K562 (cell line): ENCODE data around the gene CNTROB. TPM values are rescaled to one million over a fixed set of nuclear protein-coding genes. Genes with fewer than 3 reads are reported as not detected.

Source experiments
- ARHGAP35 ChIP-seq: fragments of 450-650 bp; IDR thresholded peaks from 2 replicates; pipeline ENCODE4 v1.6.1; 2018; ENCODE audit not compliant: partially characterized antibody
- EHMT2 ChIP-seq: fragments of 450-650 bp; IDR thresholded peaks from 2 replicates; pipeline ENCODE4 v1.6.1; 2018; ENCODE audit warnings: antibody characterized with exemption
- PHTF2 ChIP-seq: fragments of 250-450 bp; sonication (Bioruptor Pico); IDR thresholded peaks from 2 replicates; pipeline ENCODE4 v1.5.0; 2021; ENCODE audit warnings: mild to moderate bottlenecking
- ZFP30 ChIP-seq: fragments of 250-450 bp; sonication (Bioruptor Pico); IDR thresholded peaks from 2 replicates; pipeline ENCODE4 v1.8.0; 2022; ENCODE audit warnings: moderate library complexity, mild to moderate bottlenecking, inconsistent platforms, borderline replicate concordance
- polyA plus RNA-seq, 8 experiments: library from polyadenylated mRNA; depleted of rRNA in 4 of 8; stranded (reverse) in 5 of 8; unstranded in 3 of 8; fragments of >200 nt; fragmentation: Nextera tagmentation in 2 of 8; fragmentation: Illumina TruSeq in 1 of 8; extraction: Ambion mirVana in 2 of 8; extraction: Trizol in 1 of 8; gene quantifications; 2 replicates each; pipeline versions ENCODE4 v1.2.1 to v1.2.3, GENCODE V29; 2011 to 2014; ENCODE audit warnings: inconsistent platforms in 1 of 8, missing spikeins in 1 of 8
- total RNA-seq, 7 experiments: library from RNA; depleted of rRNA in 6 of 7; stranded (reverse); fragments of >200 nt in 6 of 7; fragmentation: Illumina TruSeq in 2 of 7; extraction: Trizol in 2 of 7; gene quantifications; 2 replicates each; pipeline versions ENCODE4 v1.2.1 to v1.2.3, GENCODE V29; 2011 to 2021; ENCODE audit warnings: low replicate concordance in 1 of 7
- TF ChIP-seq, protein P1 (sequence below), 3 experiments: IDR thresholded peaks in 2 of 3; conservative IDR thresholded peaks in 1 of 3; 2 replicates each; pipeline ENCODE4 v1.5.1; 2011 to 2012; ENCODE audit warnings: low read length in 3 of 3, mild to moderate bottlenecking in 3 of 3, control low read depth in 2 of 3, improper control_type of control experiment in 1 of 3, inconsistent platforms in 1 of 3, low read depth in 1 of 3, mixed read lengths in 1 of 3, moderate library complexity in 1 of 3; ENCODE audit not compliant: insufficient read depth in 2 of 3
- TF ChIP-seq, protein P2 (sequence below): sonication (generic); formaldehyde crosslinking; IDR thresholded peaks from 2 replicates; pipeline ENCODE4 v1.8.1; 2023; ENCODE audit warnings: mild to moderate bottlenecking, missing genetic modification reagents
- TF ChIP-seq, protein P3 (sequence below): sonication (generic); formaldehyde crosslinking; IDR thresholded peaks from 2 replicates; pipeline ENCODE4 v1.9.0; 2022; ENCODE audit warnings: mild to moderate bottlenecking, missing genetic modification reagents
- TF ChIP-seq, protein P4 (sequence below), 2 experiments: fragments of 450-650 bp; formaldehyde crosslinking in 1 of 2; IDR thresholded peaks; 2 replicates each; pipeline versions ENCODE4 v1.4.0 to v1.6.1; 2014 to 2020; ENCODE audit warnings: mild to moderate bottlenecking in 2 of 2, borderline replicate concordance in 1 of 2, low read depth in 1 of 2

Gene CNTROB
- total and polyA plus RNA-seq, 9 of the 15 experiments (the other 6 are each of a cell fraction or from before 2014, with no cell fraction given) = 1.9 to 33.3 (median 23.0) TPM

GRCh38 chr17:7897773-7898172 lies 34.2 kb upstream of the CNTROB start (continued):
- TF ChIP-seq, protein P1, sequence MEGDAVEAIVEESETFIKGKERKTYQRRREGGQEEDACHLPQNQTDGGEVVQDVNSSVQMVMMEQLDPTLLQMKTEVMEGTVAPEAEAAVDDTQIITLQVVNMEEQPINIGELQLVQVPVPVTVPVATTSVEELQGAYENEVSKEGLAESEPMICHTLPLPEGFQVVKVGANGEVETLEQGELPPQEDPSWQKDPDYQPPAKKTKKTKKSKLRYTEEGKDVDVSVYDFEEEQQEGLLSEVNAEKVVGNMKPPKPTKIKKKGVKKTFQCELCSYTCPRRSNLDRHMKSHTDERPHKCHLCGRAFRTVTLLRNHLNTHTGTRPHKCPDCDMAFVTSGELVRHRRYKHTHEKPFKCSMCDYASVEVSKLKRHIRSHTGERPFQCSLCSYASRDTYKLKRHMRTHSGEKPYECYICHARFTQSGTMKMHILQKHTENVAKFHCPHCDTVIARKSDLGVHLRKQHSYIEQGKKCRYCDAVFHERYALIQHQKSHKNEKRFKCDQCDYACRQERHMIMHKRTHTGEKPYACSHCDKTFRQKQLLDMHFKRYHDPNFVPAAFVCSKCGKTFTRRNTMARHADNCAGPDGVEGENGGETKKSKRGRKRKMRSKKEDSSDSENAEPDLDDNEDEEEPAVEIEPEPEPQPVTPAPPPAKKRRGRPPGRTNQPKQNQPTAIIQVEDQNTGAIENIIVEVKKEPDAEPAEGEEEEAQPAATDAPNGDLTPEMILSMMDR (IDR thresholded peaks at IDR 0.05 in 2 of 3, conservative IDR thresholded peaks at IDR 0.05 in 1 of 3; ENCODE audit: insufficient read depth in 2 of 3, low read depth in 1 of 3, low read length in 3 of 3) = peak; percentile 53 to 73 (median 54); a peak in 5 of 6 replicates
- TF ChIP-seq, protein P2, sequence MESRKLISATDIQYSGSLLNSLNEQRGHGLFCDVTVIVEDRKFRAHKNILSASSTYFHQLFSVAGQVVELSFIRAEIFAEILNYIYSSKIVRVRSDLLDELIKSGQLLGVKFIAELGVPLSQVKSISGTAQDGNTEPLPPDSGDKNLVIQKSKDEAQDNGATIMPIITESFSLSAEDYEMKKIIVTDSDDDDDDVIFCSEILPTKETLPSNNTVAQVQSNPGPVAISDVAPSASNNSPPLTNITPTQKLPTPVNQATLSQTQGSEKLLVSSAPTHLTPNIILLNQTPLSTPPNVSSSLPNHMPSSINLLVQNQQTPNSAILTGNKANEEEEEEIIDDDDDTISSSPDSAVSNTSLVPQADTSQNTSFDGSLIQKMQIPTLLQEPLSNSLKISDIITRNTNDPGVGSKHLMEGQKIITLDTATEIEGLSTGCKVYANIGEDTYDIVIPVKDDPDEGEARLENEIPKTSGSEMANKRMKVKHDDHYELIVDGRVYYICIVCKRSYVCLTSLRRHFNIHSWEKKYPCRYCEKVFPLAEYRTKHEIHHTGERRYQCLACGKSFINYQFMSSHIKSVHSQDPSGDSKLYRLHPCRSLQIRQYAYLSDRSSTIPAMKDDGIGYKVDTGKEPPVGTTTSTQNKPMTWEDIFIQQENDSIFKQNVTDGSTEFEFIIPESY (CRISPR knock-in tag) = no peak
- TF ChIP-seq, protein P3, sequence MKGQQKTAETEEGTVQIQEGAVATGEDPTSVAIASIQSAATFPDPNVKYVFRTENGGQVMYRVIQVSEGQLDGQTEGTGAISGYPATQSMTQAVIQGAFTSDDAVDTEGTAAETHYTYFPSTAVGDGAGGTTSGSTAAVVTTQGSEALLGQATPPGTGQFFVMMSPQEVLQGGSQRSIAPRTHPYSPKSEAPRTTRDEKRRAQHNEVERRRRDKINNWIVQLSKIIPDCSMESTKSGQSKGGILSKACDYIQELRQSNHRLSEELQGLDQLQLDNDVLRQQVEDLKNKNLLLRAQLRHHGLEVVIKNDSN (CRISPR knock-in tag) = peak; percentile 48
- TF ChIP-seq ARHGAP35 = no peak
- TF ChIP-seq, protein P4, sequence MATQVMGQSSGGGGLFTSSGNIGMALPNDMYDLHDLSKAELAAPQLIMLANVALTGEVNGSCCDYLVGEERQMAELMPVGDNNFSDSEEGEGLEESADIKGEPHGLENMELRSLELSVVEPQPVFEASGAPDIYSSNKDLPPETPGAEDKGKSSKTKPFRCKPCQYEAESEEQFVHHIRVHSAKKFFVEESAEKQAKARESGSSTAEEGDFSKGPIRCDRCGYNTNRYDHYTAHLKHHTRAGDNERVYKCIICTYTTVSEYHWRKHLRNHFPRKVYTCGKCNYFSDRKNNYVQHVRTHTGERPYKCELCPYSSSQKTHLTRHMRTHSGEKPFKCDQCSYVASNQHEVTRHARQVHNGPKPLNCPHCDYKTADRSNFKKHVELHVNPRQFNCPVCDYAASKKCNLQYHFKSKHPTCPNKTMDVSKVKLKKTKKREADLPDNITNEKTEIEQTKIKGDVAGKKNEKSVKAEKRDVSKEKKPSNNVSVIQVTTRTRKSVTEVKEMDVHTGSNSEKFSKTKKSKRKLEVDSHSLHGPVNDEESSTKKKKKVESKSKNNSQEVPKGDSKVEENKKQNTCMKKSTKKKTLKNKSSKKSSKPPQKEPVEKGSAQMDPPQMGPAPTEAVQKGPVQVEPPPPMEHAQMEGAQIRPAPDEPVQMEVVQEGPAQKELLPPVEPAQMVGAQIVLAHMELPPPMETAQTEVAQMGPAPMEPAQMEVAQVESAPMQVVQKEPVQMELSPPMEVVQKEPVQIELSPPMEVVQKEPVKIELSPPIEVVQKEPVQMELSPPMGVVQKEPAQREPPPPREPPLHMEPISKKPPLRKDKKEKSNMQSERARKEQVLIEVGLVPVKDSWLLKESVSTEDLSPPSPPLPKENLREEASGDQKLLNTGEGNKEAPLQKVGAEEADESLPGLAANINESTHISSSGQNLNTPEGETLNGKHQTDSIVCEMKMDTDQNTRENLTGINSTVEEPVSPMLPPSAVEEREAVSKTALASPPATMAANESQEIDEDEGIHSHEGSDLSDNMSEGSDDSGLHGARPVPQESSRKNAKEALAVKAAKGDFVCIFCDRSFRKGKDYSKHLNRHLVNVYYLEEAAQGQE (IDR thresholded peaks at IDR 0.05; ENCODE audit: borderline replicate concordance) = peak; percentile 87
- TF ChIP-seq, protein P4 (CRISPR knock-in tag; IDR thresholded peaks at IDR 0.05; ENCODE audit: low read depth) = no peak
- TF ChIP-seq PHTF2 (CRISPR knock-in tag) = no peak
- TF ChIP-seq ZFP30 (CRISPR knock-in tag) = no peak
- no peak for TF ChIP-seq EHMT2
